NB4 (cell line): ENCODE measurements around the gene DGKB.

Experiments
- POLR2A ChIP-seq: IDR thresholded peaks from 2 replicates; pipeline ENCODE4 v1.6.1; 2011; ENCODE audit warnings: mild to moderate bottlenecking; ENCODE audit not compliant: insufficient read length; ENCODE audit errors: extremely low read depth
- TF ChIP-seq, protein P1 (sequence below): IDR thresholded peaks from one replicate; pipeline ENCODE4 v1.5.1; 2012; ENCODE audit warnings: low read depth, low read length

DNA sequence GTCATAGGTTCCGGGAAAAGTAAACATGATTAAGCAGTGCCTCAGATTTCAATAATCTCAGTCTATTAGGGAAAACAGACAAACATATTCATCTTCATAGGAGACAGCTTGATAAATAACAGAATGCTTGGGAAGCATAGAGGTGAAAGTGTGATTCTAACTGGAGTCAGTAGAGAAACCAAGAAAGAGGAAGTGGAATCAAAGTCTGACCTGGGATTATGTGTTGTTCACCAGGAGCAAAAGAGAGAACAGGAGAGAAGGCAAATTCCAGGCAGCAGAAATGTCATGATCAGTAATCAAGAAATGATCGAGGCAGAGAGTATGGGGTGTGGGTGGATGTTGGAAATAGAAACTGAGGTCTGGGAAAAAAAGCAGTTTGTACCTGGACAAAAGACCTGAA, 43.7 kb downstream of the DGKB start:
- TF ChIP-seq POLR2A = no peak
- TF ChIP-seq, protein P1, sequence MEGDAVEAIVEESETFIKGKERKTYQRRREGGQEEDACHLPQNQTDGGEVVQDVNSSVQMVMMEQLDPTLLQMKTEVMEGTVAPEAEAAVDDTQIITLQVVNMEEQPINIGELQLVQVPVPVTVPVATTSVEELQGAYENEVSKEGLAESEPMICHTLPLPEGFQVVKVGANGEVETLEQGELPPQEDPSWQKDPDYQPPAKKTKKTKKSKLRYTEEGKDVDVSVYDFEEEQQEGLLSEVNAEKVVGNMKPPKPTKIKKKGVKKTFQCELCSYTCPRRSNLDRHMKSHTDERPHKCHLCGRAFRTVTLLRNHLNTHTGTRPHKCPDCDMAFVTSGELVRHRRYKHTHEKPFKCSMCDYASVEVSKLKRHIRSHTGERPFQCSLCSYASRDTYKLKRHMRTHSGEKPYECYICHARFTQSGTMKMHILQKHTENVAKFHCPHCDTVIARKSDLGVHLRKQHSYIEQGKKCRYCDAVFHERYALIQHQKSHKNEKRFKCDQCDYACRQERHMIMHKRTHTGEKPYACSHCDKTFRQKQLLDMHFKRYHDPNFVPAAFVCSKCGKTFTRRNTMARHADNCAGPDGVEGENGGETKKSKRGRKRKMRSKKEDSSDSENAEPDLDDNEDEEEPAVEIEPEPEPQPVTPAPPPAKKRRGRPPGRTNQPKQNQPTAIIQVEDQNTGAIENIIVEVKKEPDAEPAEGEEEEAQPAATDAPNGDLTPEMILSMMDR = no peak
